CD14-positive monocyte (primary cell): Measurements from ENCODE around the gene LYL1. TPM values are rescaled to one million over a fixed set of nuclear protein-coding genes. Genes with fewer than 3 reads are reported as not detected.

Experiments
- DNase-seq, 3 donors: peaks; one replicate each; pipeline ENCODE4 v3.0.0-alpha.2; 2011 to 2022
- H2AFZ ChIP-seq: 2 replicates; pipeline ENCODE4 v1.6.0; 2012; ENCODE audit warnings: mild to moderate bottlenecking, low read depth, low read length, inconsistent platforms; ENCODE audit not compliant: insufficient read depth, poor library complexity, severe bottlenecking
- H3K27ac ChIP-seq, 2 donors: 1 replicate in 1 of 2; 2 replicates in 1 of 2; pipeline ENCODE4 v1.5.1; 2012 to 2013; ENCODE audit warnings: low read length in 2 of 2, control low read depth in 1 of 2, inconsistent platforms in 1 of 2, low read depth in 1 of 2, mild to moderate bottlenecking in 1 of 2
- H3K27me3 ChIP-seq, 2 donors: one replicate each; pipeline versions ENCODE4 v1.6.0 to v1.6.1; 2011 to 2013; ENCODE audit warnings: low read length in 2 of 2; ENCODE audit not compliant: control insufficient read depth in 2 of 2, insufficient read depth in 2 of 2
- H3K36me3 ChIP-seq, 2 donors: replicated peaks in 1 of 2; 1 replicate in 1 of 2; 2 replicates in 1 of 2; pipeline versions ENCODE4 v1.5.1 to v1.6.1; 2012 to 2013; ENCODE audit warnings: low read length in 2 of 2, control low read depth in 1 of 2, inconsistent platforms in 1 of 2, mild to moderate bottlenecking in 1 of 2; ENCODE audit not compliant: insufficient read depth in 2 of 2, control insufficient read depth in 1 of 2
- H3K4me1 ChIP-seq, 2 donors: 1 replicate in 1 of 2; 2 replicates in 1 of 2; pipeline versions ENCODE4 v1.5.1 to v1.6.1; 2012 to 2013; ENCODE audit warnings: low read length in 2 of 2, control low read depth in 1 of 2, inconsistent platforms in 1 of 2, mild to moderate bottlenecking in 1 of 2, moderate library complexity in 1 of 2; ENCODE audit not compliant: insufficient read depth in 2 of 2, control insufficient read depth in 1 of 2
- H3K4me2 ChIP-seq: replicated peaks from 2 replicates; pipeline ENCODE3; 2012; ENCODE audit warnings: low read length, moderate library complexity, mild to moderate bottlenecking; ENCODE audit not compliant: poor library complexity, severe bottlenecking; ENCODE audit errors: extremely low read depth
- H3K4me3 ChIP-seq, 3 experiments: fragments of 200-600 bp in 1 of 3; sonication (generic) in 1 of 3; replicated peaks in 1 of 3; 1 replicate in 2 of 3; 2 replicates in 1 of 3; pipeline ENCODE4 v1.5.1; 2011 to 2013; ENCODE audit warnings: low read length in 3 of 3, mild to moderate bottlenecking in 3 of 3, control low read depth in 2 of 3, low read depth in 2 of 3, inconsistent platforms in 1 of 3, moderate library complexity in 1 of 3
- H3K79me2 ChIP-seq: 2 replicates; pipeline ENCODE4 v1.6.0; 2012; ENCODE audit warnings: mild to moderate bottlenecking, control low read depth, inconsistent platforms, low read length, moderate library complexity; ENCODE audit not compliant: insufficient read depth
- H3K9ac ChIP-seq: 2 replicates; pipeline ENCODE4 v1.6.0; 2017; ENCODE audit warnings: low read length, mild to moderate bottlenecking; ENCODE audit not compliant: insufficient read depth, poor library complexity, severe bottlenecking
- H3K9me3 ChIP-seq, 2 donors: replicated peaks in 1 of 2; 1 replicate in 1 of 2; 2 replicates in 1 of 2; pipeline versions ENCODE4 v1.5.1 to v1.6.1; 2012 to 2013; ENCODE audit warnings: low read length in 2 of 2, control low read depth in 1 of 2; ENCODE audit not compliant: control insufficient read depth in 1 of 2, insufficient read depth in 1 of 2
- H4K20me1 ChIP-seq: 2 replicates; pipeline ENCODE4 v1.6.0; 2012; ENCODE audit warnings: mild to moderate bottlenecking, low read length, control low read depth, moderate library complexity; ENCODE audit not compliant: insufficient read depth
- H3K27ac Mint-ChIP-seq, 7 donors: one replicate each; pipeline ENCODE4 v1.8.0; 2020; ENCODE audit warnings: mild to moderate bottlenecking in 7 of 7, mixed read lengths in 7 of 7, moderate library complexity in 6 of 7, inconsistent platforms in 2 of 7
- H3K27me3 Mint-ChIP-seq, 3 donors: one replicate each; pipeline ENCODE4 v1.8.0; 2021 to 2022; ENCODE audit warnings: low read depth in 3 of 3, mild to moderate bottlenecking in 3 of 3, mixed read lengths in 3 of 3, moderate library complexity in 3 of 3, inconsistent platforms in 1 of 3
- H3K36me3 Mint-ChIP-seq, 2 donors: one replicate each; pipeline ENCODE4 v1.8.0; 2020; ENCODE audit warnings: mixed read lengths in 2 of 2, inconsistent platforms in 1 of 2, mild to moderate bottlenecking in 1 of 2
- H3K4me1 Mint-ChIP-seq: one replicate; pipeline ENCODE4 v1.8.0; 2020; ENCODE audit warnings: mild to moderate bottlenecking, mixed read lengths
- H3K4me3 Mint-ChIP-seq, 2 donors: one replicate each; pipeline ENCODE4 v1.8.0; 2020; ENCODE audit warnings: mild to moderate bottlenecking in 2 of 2, mixed read lengths in 2 of 2, moderate library complexity in 1 of 2
- H3K9me3 Mint-ChIP-seq, 7 donors: one replicate each; pipeline ENCODE4 v1.8.0; 2020 to 2022; ENCODE audit warnings: mixed read lengths in 7 of 7, mild to moderate bottlenecking in 6 of 7, moderate library complexity in 6 of 7, inconsistent platforms in 2 of 7
- whole genome bisulfite sequencing: methylation state at CpG from one replicate; pipeline ENCODE4 v1.1.5; 2013; ENCODE audit warnings: missing lambda C conversion rate; ENCODE audit not compliant: insufficient coverage; 5-methylcytosine and 5-hydroxymethylcytosine counted together
- intact Hi-C, 2 donors: fragments of 100-400 bp; cut with micrococcal nuclease; formaldehyde crosslinking; loops; one replicate each; pipeline versions ENCODE4 v1.15.0 to v1.15.1; 2023
- polyA plus RNA-seq, 3 donors: library from polyadenylated mRNA; depleted of rRNA in 1 of 3; unstranded in 2 of 3; stranded (reverse) in 1 of 3; fragments of 300-500 nt in 2 of 3; fragments of >200 nt in 1 of 3; fragmentation: Illumina TruSeq in 2 of 3; gene quantifications; 1 replicate in 2 of 3; 2 replicates in 1 of 3; pipeline ENCODE4 v1.2.3, GENCODE V29; 2012 to 2021
- TF ChIP-seq, protein P1 (sequence below): fragments of 200-600 bp; IDR thresholded peaks from one replicate; pipeline ENCODE4 v1.8.0; 2022; ENCODE audit warnings: antibody characterized with exemption, mild to moderate bottlenecking

Gene LYL1
- polyA plus RNA-seq, 3 donors, result 35.7 to 51.1 (median 37.1) TPM

- Histone ChIP-seq H3K27ac (no peak overlapping the region), H3K9me3 (no peaks in the 10 kb centered on the region), H3K36me3 (no peaks in the 10 kb centered on the region), H4K20me1 (no peaks in the 10 kb centered on the region), H3K27me3 (peaks cover 0 to 12% of the 10 kb centered on the region in 2 donors), H3K4me3 (peak overlapping the region; percentile 38 to 84 (median 50)), H3K9ac (peak overlapping the region; percentile 49), H2AFZ (peak overlapping the region; percentile 97), H3K79me2 (no peaks in the 10 kb centered on the region), H3K4me1 (peaks cover 13 to 16% of the 10 kb centered on the region in 2 donors), H3K4me2 (peak overlapping the region; percentile 94)
- Mint-ChIP-seq H3K4me1 (peaks cover 11% of the 10 kb centered on the region), H3K9me3 (peaks cover 0 to 2% (median 0%) of the 10 kb centered on the region in 7 donors), H3K4me3 (peak overlapping the region; percentile 76 to 92), H3K27ac (no peak overlapping the region), H3K27me3 (peaks cover 8 to 18% (median 13%) of the 10 kb centered on the region in 3 donors), H3K36me3 (no peaks in the 10 kb centered on the region)
- intact Hi-C loops, result no loop called here
- peak; percentile 58 to 81 (median 66) for DNase-seq
- 0% methylated on average over 32 of the region's 40 CpGs for WGBS
- TF ChIP-seq, protein P1, sequence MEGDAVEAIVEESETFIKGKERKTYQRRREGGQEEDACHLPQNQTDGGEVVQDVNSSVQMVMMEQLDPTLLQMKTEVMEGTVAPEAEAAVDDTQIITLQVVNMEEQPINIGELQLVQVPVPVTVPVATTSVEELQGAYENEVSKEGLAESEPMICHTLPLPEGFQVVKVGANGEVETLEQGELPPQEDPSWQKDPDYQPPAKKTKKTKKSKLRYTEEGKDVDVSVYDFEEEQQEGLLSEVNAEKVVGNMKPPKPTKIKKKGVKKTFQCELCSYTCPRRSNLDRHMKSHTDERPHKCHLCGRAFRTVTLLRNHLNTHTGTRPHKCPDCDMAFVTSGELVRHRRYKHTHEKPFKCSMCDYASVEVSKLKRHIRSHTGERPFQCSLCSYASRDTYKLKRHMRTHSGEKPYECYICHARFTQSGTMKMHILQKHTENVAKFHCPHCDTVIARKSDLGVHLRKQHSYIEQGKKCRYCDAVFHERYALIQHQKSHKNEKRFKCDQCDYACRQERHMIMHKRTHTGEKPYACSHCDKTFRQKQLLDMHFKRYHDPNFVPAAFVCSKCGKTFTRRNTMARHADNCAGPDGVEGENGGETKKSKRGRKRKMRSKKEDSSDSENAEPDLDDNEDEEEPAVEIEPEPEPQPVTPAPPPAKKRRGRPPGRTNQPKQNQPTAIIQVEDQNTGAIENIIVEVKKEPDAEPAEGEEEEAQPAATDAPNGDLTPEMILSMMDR, result peak; percentile 97
Measured at GRCh38 chr19:13060964-13061927, 41.4 kb downstream of the LYL1 start.

DNA sequence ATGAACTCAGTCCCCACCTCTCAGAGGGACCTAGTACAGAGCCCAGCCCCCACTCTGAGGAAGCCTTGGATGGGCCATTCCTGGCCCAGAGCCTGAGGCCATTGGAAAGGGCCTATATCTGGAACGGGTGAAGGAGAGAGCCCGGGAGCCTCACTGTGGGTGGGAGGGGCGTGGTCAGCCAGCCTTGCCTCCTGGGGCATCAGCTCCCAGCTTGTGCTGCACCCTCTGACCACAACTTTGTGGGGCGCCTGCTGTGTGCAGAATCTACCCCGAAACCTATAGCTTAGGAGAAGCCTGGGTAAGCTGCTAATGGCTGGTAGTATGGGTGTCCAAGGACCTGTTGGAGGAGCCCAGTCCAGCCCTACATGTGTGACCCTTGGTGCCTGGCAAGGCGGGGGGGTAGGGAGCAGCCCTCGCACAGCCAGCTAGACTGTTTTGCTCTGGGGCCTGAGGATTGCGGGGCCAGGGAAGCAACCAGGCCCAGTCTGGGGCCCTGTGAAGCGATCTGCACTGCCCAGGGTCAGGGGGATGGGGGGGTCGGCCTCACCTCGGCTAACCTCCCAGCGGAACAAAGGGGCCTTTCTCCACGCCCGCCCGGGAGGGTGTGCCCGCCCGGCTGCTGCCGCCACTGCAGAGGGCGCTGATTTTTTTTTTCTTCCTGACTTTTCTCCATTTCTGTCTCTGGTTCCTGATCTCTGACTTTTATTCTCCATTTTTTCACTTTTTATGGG lies 42.3 kb downstream of the LYL1 start:
- Histone ChIP-seq H3K4me1 (peaks cover 13 to 16% of the 10 kb centered on the region in 2 donors), H3K4me2 (peak overlapping the region; percentile 94), H4K20me1 (no peaks in the 10 kb centered on the region), H3K27me3 (peaks cover 0 to 12% of the 10 kb centered on the region in 2 donors), H3K36me3 (no peaks in the 10 kb centered on the region), H3K9me3 (no peaks in the 10 kb centered on the region), H2AFZ (peak overlapping the region; percentile 97), H3K27ac (no peak overlapping the region), H3K4me3 (peak overlapping the region; percentile 38 to 84 (median 50)), H3K9ac (no peak overlapping the region), H3K79me2 (no peaks in the 10 kb centered on the region)
- no peak for DNase-seq
- intact Hi-C loops, result no loop called here
- Mint-ChIP-seq H3K36me3 (no peaks in the 10 kb centered on the region), H3K9me3 (peaks cover 0 to 4% (median 0%) of the 10 kb centered on the region in 7 donors), H3K4me3 (peak overlapping the region; percentile 76 to 92), H3K4me1 (peaks cover 14% of the 10 kb centered on the region), H3K27me3 (peaks cover 13 to 25% (median 21%) of the 10 kb centered on the region in 3 donors), H3K27ac (no peak overlapping the region)
- 65% methylated on average over 7 of the region's 19 CpGs for WGBS
- TF ChIP-seq, protein P1, result no peak
